Adipose tissue (tissue), 3 donors: ENCODE data around the gene STX8. TPM values are rescaled to one million over a fixed set of nuclear protein-coding genes. Genes with fewer than 3 reads are reported as not detected.
"Not testable (repeated sequence)": the region's sequence is repeated elsewhere in the genome, so short reads cannot be mapped to it uniquely, and the experiment has no call there.

Experiments used
- H3K27ac ChIP-seq: one replicate; pipeline ENCODE4 v1.5.1; 2013; ENCODE audit warnings: low read depth, low read length
- WGBS, 3 donors: extraction: QIAGEN DNeasy Blood & Tissue Kit; methylation state at CpG; one replicate each; pipeline ENCODE4 v1.1.7; 2013; 5-methylcytosine and 5-hydroxymethylcytosine counted together
- polyA plus RNA-seq, 3 donors: library from polyadenylated mRNA; stranded (reverse); fragments of 200-250 nt; gene quantifications; one replicate each; pipeline ENCODE4 v1.2.3, GENCODE V29; 2013
- donor health status: healthy with polysubstance abuse.
- donor health status: Bipolar disorder and iron deficiency.
- donor health status: healthy.

STX8 gene
- polyA plus RNA-seq, 3 donors = 36.7 to 78.7 (median 55.6) TPM

DNA sequence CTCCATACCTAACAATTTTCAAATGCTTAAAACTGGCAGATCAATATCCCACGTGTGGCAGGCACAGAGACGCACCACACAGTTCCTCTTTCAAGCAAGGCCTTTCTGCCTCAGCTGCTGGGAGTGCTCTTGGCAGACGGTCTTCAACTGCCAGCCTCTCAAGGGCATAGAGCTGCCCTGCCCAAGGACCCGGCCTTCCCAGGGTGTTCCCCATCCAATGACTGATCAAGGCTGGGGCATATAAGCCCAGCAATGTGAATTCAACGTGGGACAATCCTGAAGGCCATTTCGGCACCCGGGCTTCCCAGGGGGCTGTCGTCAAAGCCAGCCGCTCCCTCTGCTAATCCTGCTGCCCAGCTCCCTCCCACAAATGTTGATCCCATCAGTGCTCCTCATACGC lies 107.1 kb downstream of the STX8 start:
- no peak overlapping the region for H3K27ac ChIP-seq
- 32 to 90% (median 85%) methylated on average over 10 of the region's 10 CpGs for WGBS, 3 donors

- H3K27ac ChIP-seq = no peak overlapping the region
- WGBS, 3 donors = 59 to 76% (median 74%) methylated on average over 5 of the region's 5 CpGs
Measured at GRCh38 chr17:9467518-9467917, 108.1 kb downstream of the STX8 start.

GRCh38 chr17:9465210-9465921 lies 110.3 kb downstream of the STX8 start:
- WGBS, 3 donors = 64 to 87% (median 66%) methylated on average over 16 of the region's 16 CpGs
- H3K27ac ChIP-seq = no peak overlapping the region

DNA sequence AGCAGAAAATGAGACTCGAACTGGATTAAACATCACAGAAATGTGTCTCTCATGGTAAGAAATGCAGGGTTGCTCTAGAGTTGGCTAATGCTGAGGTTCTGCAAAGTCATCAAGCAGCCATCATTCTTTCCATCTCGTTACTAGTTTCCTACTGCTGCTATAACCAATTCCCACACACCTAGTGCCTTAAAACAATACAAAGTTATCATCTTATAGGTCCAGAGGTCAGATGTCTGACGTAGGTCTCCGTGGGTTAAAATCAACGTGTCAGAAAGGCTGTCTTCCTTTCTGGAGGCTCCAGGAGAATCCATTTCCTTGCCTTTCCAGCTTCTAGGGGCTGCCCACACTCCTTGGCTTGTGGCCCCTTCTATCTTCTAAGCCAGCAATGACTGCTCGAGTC lies 118.6 kb downstream of the STX8 start:
- WGBS, 3 donors = 86 to 92% (median 90%) methylated on average over 6 of the region's 6 CpGs
- no peak overlapping the region for H3K27ac ChIP-seq

DNA sequence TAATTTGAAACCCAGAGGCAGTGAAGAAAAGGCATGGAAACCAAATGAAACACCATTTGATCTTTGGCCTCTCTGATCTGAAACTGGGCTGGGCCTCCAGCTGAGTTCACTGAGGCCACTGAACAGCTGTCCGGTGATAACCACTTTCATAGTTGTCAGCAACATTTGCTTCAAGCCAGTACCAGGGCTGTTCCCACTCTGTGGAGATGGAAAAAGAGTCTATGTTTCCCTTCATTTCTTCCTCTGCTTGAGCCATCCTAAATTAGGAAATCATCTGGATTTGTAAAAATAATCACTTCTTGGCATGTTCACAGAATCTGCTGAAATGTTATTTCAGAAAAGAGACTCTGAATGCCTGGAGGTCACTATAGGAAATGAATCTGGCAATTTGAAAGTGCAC lies 119.3 kb downstream of the STX8 start:
- WGBS, 3 donors = 20 to 63% (median 39%) methylated on average over 1 of the region's 1 CpG
- H3K27ac ChIP-seq = no peak overlapping the region

DNA sequence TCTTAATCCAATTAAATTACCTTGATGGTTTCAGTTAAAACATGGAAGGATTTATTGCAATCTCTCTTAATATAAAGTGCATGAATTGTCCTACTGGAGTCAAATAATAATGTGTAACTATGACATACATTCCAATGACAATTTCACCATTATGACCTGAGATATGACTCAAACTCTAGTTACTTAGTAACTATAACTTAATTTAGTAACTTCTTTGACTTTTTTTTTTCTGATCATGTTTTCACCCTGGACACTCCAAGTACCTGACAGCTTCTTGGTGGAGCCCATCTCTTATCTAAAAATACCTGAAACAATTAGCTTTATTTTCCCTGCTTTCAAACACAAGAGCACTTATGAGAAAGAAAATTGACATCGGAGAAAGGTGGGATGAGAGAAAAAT lies 123.7 kb downstream of the STX8 start:
- no peak overlapping the region for H3K27ac ChIP-seq
- WGBS, 3 donors = 93 to 98% (median 94%) methylated on average over 1 of the region's 1 CpG

- H3K27ac ChIP-seq = not testable (repeated sequence)
- 90 to 96% (median 93%) methylated on average over 6 of the region's 6 CpGs for WGBS, 3 donors
Measured at GRCh38 chr17:9447298-9447697, 128.3 kb downstream of the STX8 start.

- no peak overlapping the region for H3K27ac ChIP-seq
- WGBS, 3 donors = 60 to 75% (median 69%) methylated on average over 4 of the region's 4 CpGs
Measured at GRCh38 chr17:9446528-9446927, 129.1 kb downstream of the STX8 start.

DNA sequence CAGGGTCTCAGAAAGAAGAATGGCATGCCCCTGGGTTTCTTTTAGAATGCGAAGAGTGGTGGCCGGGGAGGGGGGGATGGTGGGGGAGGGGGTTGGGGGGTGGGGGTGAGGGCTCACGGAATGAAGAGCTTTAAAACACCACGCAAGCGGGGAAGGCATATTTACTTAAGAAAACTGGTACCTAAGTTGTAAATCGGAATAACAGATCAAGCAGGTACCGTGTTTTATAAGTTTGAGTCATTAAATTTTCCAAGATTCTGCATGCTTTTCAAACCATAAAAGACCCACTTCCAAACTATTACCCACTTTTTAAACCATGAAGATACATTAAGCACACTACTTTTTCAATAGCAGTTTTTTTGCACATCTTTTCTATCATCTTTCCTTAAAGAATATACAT lies 130.2 kb downstream of the STX8 start:
- H3K27ac ChIP-seq = no peak overlapping the region
- WGBS, 3 donors = 79 to 95% (median 87%) methylated on average over 7 of the region's 7 CpGs

GRCh38 chr17:9444687-9445086 lies 130.9 kb downstream of the STX8 start:
- WGBS, 3 donors = 65 to 80% (median 74%) methylated on average over 5 of the region's 5 CpGs
- no peak overlapping the region for H3K27ac ChIP-seq

- WGBS, 3 donors = 72 to 88% (median 76%) methylated on average over 5 of the region's 5 CpGs
- H3K27ac ChIP-seq = no peak overlapping the region
Measured at GRCh38 chr17:9443811-9444210, 131.8 kb downstream of the STX8 start.

- 79 to 94% (median 88%) methylated on average over 3 of the region's 3 CpGs for WGBS, 3 donors
- H3K27ac ChIP-seq = no peak overlapping the region
Measured at GRCh38 chr17:9439851-9440250, 135.8 kb downstream of the STX8 start.

GRCh38 chr17:9436630-9437029 lies 139.0 kb downstream of the STX8 start:
- no peak overlapping the region for H3K27ac ChIP-seq
- 52 to 64% (median 58%) methylated on average over 1 of the region's 1 CpG for WGBS, 3 donors

- 93 to 95% (median 94%) methylated on average over 6 of the region's 6 CpGs for WGBS, 3 donors
- no peak overlapping the region for H3K27ac ChIP-seq
Measured at GRCh38 chr17:9435165-9435564, 140.5 kb downstream of the STX8 start.

DNA sequence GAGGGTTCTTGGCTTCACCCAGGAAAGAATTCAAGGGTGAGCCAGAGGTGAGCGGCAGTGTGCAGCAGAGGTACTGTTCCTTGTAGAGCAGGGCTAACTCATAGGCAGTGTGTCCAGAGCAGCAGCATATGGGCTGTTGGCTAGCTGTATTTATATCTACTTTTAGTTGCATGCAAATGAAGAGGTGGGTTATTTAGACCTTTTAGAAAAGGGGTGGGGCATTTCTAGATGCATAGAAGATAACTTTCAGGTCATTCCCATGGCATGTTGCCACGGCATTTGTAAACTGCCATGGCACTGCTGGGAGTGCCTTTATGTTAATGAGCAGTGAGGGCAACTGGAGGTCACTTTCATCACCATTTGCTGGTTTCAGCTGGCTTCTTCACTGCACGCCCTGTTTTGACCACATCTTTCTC lies 141.0 kb downstream of the STX8 start:
- WGBS, 3 donors = 88 to 96% (median 91%) methylated on average over 3 of the region's 3 CpGs
- H3K27ac ChIP-seq = no peak overlapping the region

- WGBS, 3 donors = 74 to 90% (median 82%) methylated on average over 7 of the region's 7 CpGs
- H3K27ac ChIP-seq = no peak overlapping the region
Measured at GRCh38 chr17:9432934-9433421, 142.6 kb downstream of the STX8 start.

- 62 to 78% (median 70%) methylated on average over 6 of the region's 6 CpGs for WGBS, 3 donors
- H3K27ac ChIP-seq = no peak overlapping the region
Measured at GRCh38 chr17:9432134-9432885, 143.3 kb downstream of the STX8 start.

DNA sequence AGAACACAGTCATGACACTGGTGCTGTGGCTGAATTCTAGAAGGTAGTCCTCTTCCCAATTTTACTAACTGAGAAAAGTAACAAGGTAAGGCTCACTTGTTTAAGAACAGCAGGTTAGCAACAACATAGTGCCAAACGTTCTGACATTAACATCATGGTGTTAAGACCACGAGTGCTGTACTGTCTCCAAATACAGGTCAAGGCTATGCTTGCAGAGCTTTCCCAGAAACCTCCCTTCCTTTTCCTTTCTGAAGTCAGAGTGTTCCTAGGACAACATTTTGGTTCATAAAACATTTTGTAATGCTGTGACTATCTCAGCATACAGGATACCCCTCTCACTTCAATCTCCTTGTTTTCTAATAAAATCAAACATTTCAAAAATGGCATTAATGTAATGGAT lies 144.0 kb downstream of the STX8 start:
- 37 to 72% (median 70%) methylated on average over 2 of the region's 2 CpGs for WGBS, 3 donors
- no peak overlapping the region for H3K27ac ChIP-seq

GRCh38 chr17:9427465-9428315 lies 147.9 kb downstream of the STX8 start:
- WGBS, 3 donors = 70 to 78% (median 73%) methylated on average over 11 of the region's 11 CpGs

More at GRCh38 chr17:9427465-9428315, 147.9 kb downstream of the STX8 start:
- H3K27ac ChIP-seq = no peak overlapping the region
